Panc1 (cell line): ENCODE data around the gene RASD2. TPM values are rescaled to one million over a fixed set of nuclear protein-coding genes. Genes with fewer than 3 reads are reported as not detected.
A peak's percentile ranks its signal among the peaks of the same experiment; 100 is the strongest.

Experiments used
- ATAC-seq: fragments of 200-7000 bp; cut with Tn5 transposase; 2 replicates; pipeline ENCODE4 v1.9.1; 2020; ENCODE audit warnings: mild to moderate bottlenecking, moderate library complexity
- BruUV-seq: library from RNA; stranded (reverse); fragments of 400-500 nt; replicated peaks from 2 replicates; lab custom pipeline; 2021; lab: Mats Ljungman, UMichigan
- CTCF ChIA-PET: fragments of 300-600 bp; sonication (Branson Sonifier 250); formaldehyde crosslinking; loops from one replicate; lab custom pipeline; 2022; ENCODE audit warnings: antibody characterized with exemption; lab: Charles Lee
- POLR2A ChIA-PET: fragments of 300-600 bp; sonication (Branson Sonifier 250); formaldehyde crosslinking; loops from one replicate; lab custom pipeline; 2022; ENCODE audit warnings: antibody characterized with exemption; lab: Charles Lee
- DNase-seq: peaks from one replicate; pipeline ENCODE4 v3.0.0-alpha.2; 2010; ENCODE audit warnings: low read depth, low spot score
- H3K27ac ChIP-seq: 2 replicates; pipeline ENCODE4 v1.5.1; 2011; ENCODE audit warnings: mild to moderate bottlenecking, low read length, inconsistent platforms
- H3K27me3 ChIP-seq: fragments of 200-500 bp; sonication (Bioruptor generic); 2 replicates; pipeline ENCODE4 v1.6.0; 2014; ENCODE audit warnings: low read length, inconsistent platforms; ENCODE audit not compliant: control insufficient read depth, insufficient read depth
- H3K36me3 ChIP-seq: fragments of 200-500 bp; sonication (Bioruptor generic); 2 replicates; pipeline ENCODE4 v1.5.1; 2014; ENCODE audit warnings: inconsistent platforms, mild to moderate bottlenecking, low read length, moderate library complexity; ENCODE audit not compliant: control insufficient read depth, insufficient read depth
- H3K4me1 ChIP-seq: 2 replicates; pipeline ENCODE4 v1.5.1; 2011; ENCODE audit warnings: inconsistent platforms, mild to moderate bottlenecking, low read length, moderate library complexity; ENCODE audit not compliant: control insufficient read depth, insufficient read depth
- H3K4me3 ChIP-seq, 2 experiments: 2 replicates each; pipeline ENCODE4 v1.5.1; 2011 to 2012; ENCODE audit warnings: low read depth in 2 of 2, low read length in 2 of 2, mild to moderate bottlenecking in 2 of 2, inconsistent platforms in 1 of 2, moderate library complexity in 1 of 2
- H3K9me3 ChIP-seq: fragments of 200-500 bp; sonication (Bioruptor generic); 2 replicates; pipeline ENCODE4 v1.5.1; 2014; ENCODE audit warnings: low read depth, mild to moderate bottlenecking, inconsistent platforms, low read length, moderate library complexity; ENCODE audit not compliant: control insufficient read depth, insufficient read depth
- CTCF ChIP-seq: fragments of 450-650 bp; IDR thresholded peaks from 2 replicates; pipeline ENCODE4 v1.5.1; 2017; ENCODE audit warnings: mild to moderate bottlenecking
- POLR2AphosphoS5 ChIP-seq: IDR thresholded peaks from 2 replicates; pipeline ENCODE4 v1.6.1; 2012; ENCODE audit warnings: mild to moderate bottlenecking, low read depth, low read length, moderate library complexity
- REST ChIP-seq, 2 experiments: IDR thresholded peaks; 2 replicates each; pipeline ENCODE4 v1.6.1; 2011 to 2012; ENCODE audit warnings: low read depth in 2 of 2, control low read depth in 1 of 2, low read length in 1 of 2, mild to moderate bottlenecking in 1 of 2, moderate library complexity in 1 of 2; ENCODE audit not compliant: insufficient read depth in 1 of 2
- SIN3A ChIP-seq: IDR thresholded peaks from 2 replicates; pipeline ENCODE4 v1.6.1; 2012; ENCODE audit warnings: low read depth, mild to moderate bottlenecking, low read length, moderate library complexity, borderline replicate concordance; ENCODE audit not compliant: insufficient read depth
- TCF7L2 ChIP-seq: IDR thresholded peaks from 2 replicates; pipeline ENCODE4 v1.6.1; 2011; ENCODE audit warnings: mild to moderate bottlenecking, low read depth, low read length, inconsistent platforms
- in situ Hi-C: cut with HindIII; loops from 2 replicates; pipeline ENCODE4 v1.10.0; 2016; ENCODE audit warnings: low sequenced_read_pairs, low pct_unique_long_range_greater_than_20kb
- intact Hi-C: fragments of 100-400 bp; cut with micrococcal nuclease; formaldehyde crosslinking; loops from one replicate; pipeline ENCODE4 v1.10.0; 2022; ENCODE audit not compliant: unreplicated experiment
- total RNA-seq: library from RNA; stranded (reverse); gene quantifications from one replicate; pipeline ENCODE4 v1.2.1, GENCODE V29; 2021; ENCODE audit not compliant: unreplicated experiment

The RASD2 gene
- total RNA-seq, 1 experiment from 2014 or later: 26.7 TPM

GRCh38 chr22:35577799-35578659, 37.4 kb downstream of the RASD2 start:
- intact Hi-C loops (no loop called here), in situ Hi-C loops (no loop called here)
- DNase-seq (no peak), ATAC-seq (no peak)
- Histone ChIP-seq H3K27ac (no peak overlapping the region), H3K4me3 (no peak overlapping the region), H3K4me1 (peaks cover 11% of the 10 kb centered on the region), H3K9me3 (no peaks in the 10 kb centered on the region), H3K27me3 (no peaks in the 10 kb centered on the region), H3K36me3 (no peaks in the 10 kb centered on the region)
- ChIA-PET CTCF (interaction anchor here (0.6 kb wide), 1 partner anchor 341 kb away, joined by 7 read pairs; no protein-coding TSS in a partner anchor), POLR2A (no interaction called here)
- TF ChIP-seq TCF7L2 (no peak), CTCF (no peak), REST (IDR thresholded peaks at IDR 0.05; ENCODE audit: insufficient read depth in 1 of 2, low read depth in 2 of 2, low read length in 1 of 2) (no peak), POLR2AphosphoS5 (no peak), SIN3A (no peak)
- no TSS peak for BruUV-seq

- Histone ChIP-seq H3K27me3 (no peaks in the 10 kb centered on the region), H3K4me1 (peaks cover 19% of the 10 kb centered on the region), H3K27ac (peak overlapping the region; percentile 34; the same call in 1 of the 2 replicates), H3K4me3 (no peak overlapping the region), H3K9me3 (no peaks in the 10 kb centered on the region), H3K36me3 (no peaks in the 10 kb centered on the region)
- intact Hi-C loops (no loop called here), in situ Hi-C loops (no loop called here)
- CTCF ChIA-PET: no interaction called here
- POLR2A ChIA-PET: no interaction called here
- TF ChIP-seq SIN3A (no peak), REST (IDR thresholded peaks at IDR 0.05; ENCODE audit: insufficient read depth in 1 of 2, low read depth in 2 of 2, low read length in 1 of 2) (no peak), TCF7L2 (no peak), POLR2AphosphoS5 (no peak), CTCF (no peak)
- DNase-seq (no peak), ATAC-seq (no peak)
- no TSS peak for BruUV-seq
These were observed 38.4 kb downstream of the RASD2 start for GRCh38 chr22:35578836-35579575.
